Fibroblast of lung (primary cell): ENCODE measurements around the gene PHACTR2.

Source experiments
- EZH2 ChIP-seq: IDR thresholded peaks from 2 replicates; pipeline ENCODE4 v1.5.1; 2012; ENCODE audit warnings: low read length, control low read depth, mild to moderate bottlenecking; ENCODE audit errors: missing control alignments
- TF ChIP-seq, protein P1 (sequence below), 2 donors: IDR thresholded peaks in 1 of 2; conservative IDR thresholded peaks in 1 of 2; 1 replicate in 1 of 2; 2 replicates in 1 of 2; pipeline ENCODE4 v1.5.1; 2011 to 2012; ENCODE audit warnings: low read length in 2 of 2, control low read depth in 1 of 2, inconsistent platforms in 1 of 2, low read depth in 1 of 2, mild to moderate bottlenecking in 1 of 2

- TF ChIP-seq, protein P1, sequence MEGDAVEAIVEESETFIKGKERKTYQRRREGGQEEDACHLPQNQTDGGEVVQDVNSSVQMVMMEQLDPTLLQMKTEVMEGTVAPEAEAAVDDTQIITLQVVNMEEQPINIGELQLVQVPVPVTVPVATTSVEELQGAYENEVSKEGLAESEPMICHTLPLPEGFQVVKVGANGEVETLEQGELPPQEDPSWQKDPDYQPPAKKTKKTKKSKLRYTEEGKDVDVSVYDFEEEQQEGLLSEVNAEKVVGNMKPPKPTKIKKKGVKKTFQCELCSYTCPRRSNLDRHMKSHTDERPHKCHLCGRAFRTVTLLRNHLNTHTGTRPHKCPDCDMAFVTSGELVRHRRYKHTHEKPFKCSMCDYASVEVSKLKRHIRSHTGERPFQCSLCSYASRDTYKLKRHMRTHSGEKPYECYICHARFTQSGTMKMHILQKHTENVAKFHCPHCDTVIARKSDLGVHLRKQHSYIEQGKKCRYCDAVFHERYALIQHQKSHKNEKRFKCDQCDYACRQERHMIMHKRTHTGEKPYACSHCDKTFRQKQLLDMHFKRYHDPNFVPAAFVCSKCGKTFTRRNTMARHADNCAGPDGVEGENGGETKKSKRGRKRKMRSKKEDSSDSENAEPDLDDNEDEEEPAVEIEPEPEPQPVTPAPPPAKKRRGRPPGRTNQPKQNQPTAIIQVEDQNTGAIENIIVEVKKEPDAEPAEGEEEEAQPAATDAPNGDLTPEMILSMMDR (conservative IDR thresholded peaks at IDR 0.05 in 1 of 2, IDR thresholded peaks at IDR 0.05 in 1 of 2; ENCODE audit: low read depth in 1 of 2, low read length in 2 of 2), result no peak
- no peak for TF ChIP-seq EZH2
Measured at GRCh38 chr6:143679041-143679440, 1.3 kb downstream of the PHACTR2 start.
